Stimulated activated CD4-positive, alpha-beta T cell treated with anti-CD3 and anti-CD28 coated beads, TNF-alpha, amount 100 ng/mL, for 48 hours (primary cell): ENCODE measurements around the gene CDH4.

Source experiments
- DNase-seq, 3 donors: peaks; one replicate each; pipeline ENCODE4 v3.0.0-alpha.2; 2020; ENCODE audit warnings: low read depth in 3 of 3

Gene CDH4

GRCh38 chr20:61301711-61302525 is 49.9 kb downstream of the CDH4 start:
- no peak for DNase-seq

GRCh38 chr20:61303217-61303616 is 51.2 kb downstream of the CDH4 start:
- no peak for DNase-seq

GRCh38 chr20:61303675-61304074 is 51.6 kb downstream of the CDH4 start:
- no peak for DNase-seq

- no peak for DNase-seq
Observed at GRCh38 chr20:61304750-61305149, 52.7 kb downstream of the CDH4 start.

GRCh38 chr20:61306937-61307475 is 54.9 kb downstream of the CDH4 start:
- no peak for DNase-seq

GRCh38 chr20:61307686-61308476 is 55.8 kb downstream of the CDH4 start:
- no peak for DNase-seq

- no peak for DNase-seq
Observed at GRCh38 chr20:61308477-61308774, 56.4 kb downstream of the CDH4 start.

GRCh38 chr20:61310954-61311353 is 58.9 kb downstream of the CDH4 start:
- DNase-seq = no peak

GRCh38 chr20:61311656-61312387 is 59.8 kb downstream of the CDH4 start:
- DNase-seq = no peak

GRCh38 chr20:61312925-61313324 is 60.9 kb downstream of the CDH4 start:
- no peak for DNase-seq

- DNase-seq = no peak
Observed at GRCh38 chr20:61313396-61313795, 61.3 kb downstream of the CDH4 start.

- no peak for DNase-seq
Observed at GRCh38 chr20:61314326-61315010, 62.4 kb downstream of the CDH4 start.

- no peak for DNase-seq
Observed at GRCh38 chr20:61315319-61315718, 63.3 kb downstream of the CDH4 start.

GRCh38 chr20:61316346-61316745 is 64.3 kb downstream of the CDH4 start:
- DNase-seq = no peak

- no peak for DNase-seq
Observed at GRCh38 chr20:61317966-61318530, 66.0 kb downstream of the CDH4 start.

GRCh38 chr20:61320691-61321425 is 68.8 kb downstream of the CDH4 start:
- DNase-seq = no peak

- DNase-seq = no peak
Observed at GRCh38 chr20:61321481-61321880, 69.4 kb downstream of the CDH4 start.

- DNase-seq = no peak
Observed at GRCh38 chr20:61322151-61322865, 70.2 kb downstream of the CDH4 start.

GRCh38 chr20:61324906-61325305 is 72.8 kb downstream of the CDH4 start:
- no peak for DNase-seq

- no peak for DNase-seq
Observed at GRCh38 chr20:61325718-61326117, 73.7 kb downstream of the CDH4 start.
